ENCODE data around the gene LRRC4.

LRRC4 gene

DNA sequence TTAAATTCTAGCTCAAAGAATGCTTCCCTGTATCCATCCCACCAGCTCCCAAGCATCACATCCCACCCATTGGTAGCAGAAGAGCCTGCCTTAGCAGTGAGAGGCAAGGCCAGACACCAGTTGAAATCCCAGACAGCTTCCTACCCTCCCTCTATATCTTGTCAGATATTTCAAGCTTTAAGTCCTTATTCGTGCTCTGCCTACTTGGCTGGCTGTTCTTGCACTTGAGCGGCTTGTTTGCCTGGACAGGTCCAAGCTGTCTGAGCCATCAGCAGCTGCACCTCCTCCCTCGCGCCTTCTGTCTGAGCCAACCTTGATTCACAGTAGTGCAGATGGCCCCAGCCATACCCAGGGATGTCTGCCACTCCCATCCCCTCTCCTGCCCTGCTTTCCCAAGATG lies 16.4 kb downstream of the LRRC4 start:
- H3K4me1 ChIP-seq (ENCODE audit: control insufficient read depth, insufficient read depth, low read length): no peaks in the 10 kb centered on the region; the same call in 1 of the 2 replicates
- H3K27ac ChIP-seq (ENCODE audit: extremely low read depth, low read depth, low read length): no peak overlapping the region
- H3K9me3 ChIP-seq (ENCODE audit: control insufficient read depth, insufficient read depth, low read depth, low read length): no peaks in the 10 kb centered on the region
- H3K4me3 ChIP-seq (ENCODE audit: low read depth, low read length): no peak overlapping the region
- H3K36me3 ChIP-seq (ENCODE audit: control insufficient read depth in 2 of 2, insufficient read depth in 1 of 2, low read length in 2 of 2): peaks cover 0 to 10% of the 10 kb centered on the region in 2 experiments; a peak in 1 of 3 replicates
- TF ChIP-seq SALL2 (tag by site-specific recombination; IDR thresholded peaks at IDR 0.05; ENCODE audit: borderline replicate concordance): no peak
- TF ChIP-seq, protein P1, sequence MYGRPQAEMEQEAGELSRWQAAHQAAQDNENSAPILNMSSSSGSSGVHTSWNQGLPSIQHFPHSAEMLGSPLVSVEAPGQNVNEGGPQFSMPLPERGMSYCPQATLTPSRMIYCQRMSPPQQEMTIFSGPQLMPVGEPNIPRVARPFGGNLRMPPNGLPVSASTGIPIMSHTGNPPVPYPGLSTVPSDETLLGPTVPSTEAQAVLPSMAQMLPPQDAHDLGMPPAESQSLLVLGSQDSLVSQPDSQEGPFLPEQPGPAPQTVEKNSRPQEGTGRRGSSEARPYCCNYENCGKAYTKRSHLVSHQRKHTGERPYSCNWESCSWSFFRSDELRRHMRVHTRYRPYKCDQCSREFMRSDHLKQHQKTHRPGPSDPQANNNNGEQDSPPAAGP (tag by site-specific recombination; IDR thresholded peaks at IDR 0.05): no peak
- no peak for TF ChIP-seq ZNF221 (tag by site-specific recombination; IDR thresholded peaks at IDR 0.05; ENCODE audit: borderline replicate concordance)
- no peak for TF ChIP-seq ZNF112 (tag by site-specific recombination; IDR thresholded peaks at IDR 0.05)
- no peak for TF ChIP-seq ZNF837 (tag by site-specific recombination; IDR thresholded peaks at IDR 0.05)
- TF ChIP-seq ZNF529 (tag by site-specific recombination; IDR thresholded peaks at IDR 0.05; ENCODE audit: insufficient replicate concordance): no peak
- TF ChIP-seq ZNF610 (tag by site-specific recombination; IDR thresholded peaks at IDR 0.05; ENCODE audit: borderline replicate concordance): no peak
- TF ChIP-seq RBAK (tag by site-specific recombination; IDR thresholded peaks at IDR 0.05): no peak
- no peak for TF ChIP-seq OSR2 (tag by site-specific recombination; IDR thresholded peaks at IDR 0.05)
- TF ChIP-seq, protein P2, sequence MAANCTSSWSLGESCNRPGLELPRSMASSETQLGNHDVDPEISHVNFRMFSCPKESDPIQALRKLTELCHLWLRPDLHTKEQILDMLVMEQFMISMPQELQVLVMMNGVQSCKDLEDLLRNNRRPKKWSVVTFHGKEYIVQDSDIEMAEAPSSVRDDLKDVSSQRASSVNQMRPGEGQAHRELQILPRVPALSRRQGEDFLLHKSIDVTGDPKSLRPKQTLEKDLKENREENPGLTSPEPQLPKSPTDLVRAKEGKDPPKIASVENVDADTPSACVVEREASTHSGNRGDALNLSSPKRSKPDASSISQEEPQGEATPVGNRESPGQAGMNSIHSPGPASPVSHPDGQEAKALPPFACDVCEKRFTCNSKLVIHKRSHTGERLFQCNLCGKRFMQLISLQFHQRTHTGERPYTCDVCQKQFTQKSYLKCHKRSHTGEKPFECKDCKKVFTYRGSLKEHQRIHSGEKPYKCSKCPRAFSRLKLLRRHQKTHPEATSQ (tag by site-specific recombination; IDR thresholded peaks at IDR 0.05): no peak
- TF ChIP-seq, protein P3, sequence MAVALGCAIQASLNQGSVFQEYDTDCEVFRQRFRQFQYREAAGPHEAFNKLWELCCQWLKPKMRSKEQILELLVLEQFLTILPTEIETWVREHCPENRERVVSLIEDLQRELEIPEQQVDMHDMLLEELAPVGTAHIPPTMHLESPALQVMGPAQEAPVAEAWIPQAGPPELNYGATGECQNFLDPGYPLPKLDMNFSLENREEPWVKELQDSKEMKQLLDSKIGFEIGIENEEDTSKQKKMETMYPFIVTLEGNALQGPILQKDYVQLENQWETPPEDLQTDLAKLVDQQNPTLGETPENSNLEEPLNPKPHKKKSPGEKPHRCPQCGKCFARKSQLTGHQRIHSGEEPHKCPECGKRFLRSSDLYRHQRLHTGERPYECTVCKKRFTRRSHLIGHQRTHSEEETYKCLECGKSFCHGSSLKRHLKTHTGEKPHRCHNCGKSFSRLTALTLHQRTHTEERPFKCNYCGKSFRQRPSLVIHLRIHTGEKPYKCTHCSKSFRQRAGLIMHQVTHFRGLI (tag by site-specific recombination; IDR thresholded peaks at IDR 0.05): no peak
- TF ChIP-seq ZSCAN30 (tag by site-specific recombination; IDR thresholded peaks at IDR 0.05): no peak
- TF ChIP-seq ZNF555 (tag by site-specific recombination; conservative IDR thresholded peaks at IDR 0.05): no peak
- TF ChIP-seq, protein P4, sequence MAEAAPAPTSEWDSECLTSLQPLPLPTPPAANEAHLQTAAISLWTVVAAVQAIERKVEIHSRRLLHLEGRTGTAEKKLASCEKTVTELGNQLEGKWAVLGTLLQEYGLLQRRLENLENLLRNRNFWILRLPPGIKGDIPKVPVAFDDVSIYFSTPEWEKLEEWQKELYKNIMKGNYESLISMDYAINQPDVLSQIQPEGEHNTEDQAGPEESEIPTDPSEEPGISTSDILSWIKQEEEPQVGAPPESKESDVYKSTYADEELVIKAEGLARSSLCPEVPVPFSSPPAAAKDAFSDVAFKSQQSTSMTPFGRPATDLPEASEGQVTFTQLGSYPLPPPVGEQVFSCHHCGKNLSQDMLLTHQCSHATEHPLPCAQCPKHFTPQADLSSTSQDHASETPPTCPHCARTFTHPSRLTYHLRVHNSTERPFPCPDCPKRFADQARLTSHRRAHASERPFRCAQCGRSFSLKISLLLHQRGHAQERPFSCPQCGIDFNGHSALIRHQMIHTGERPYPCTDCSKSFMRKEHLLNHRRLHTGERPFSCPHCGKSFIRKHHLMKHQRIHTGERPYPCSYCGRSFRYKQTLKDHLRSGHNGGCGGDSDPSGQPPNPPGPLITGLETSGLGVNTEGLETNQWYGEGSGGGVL (tag by site-specific recombination; IDR thresholded peaks at IDR 0.05): no peak
- TF ChIP-seq, protein P5, sequence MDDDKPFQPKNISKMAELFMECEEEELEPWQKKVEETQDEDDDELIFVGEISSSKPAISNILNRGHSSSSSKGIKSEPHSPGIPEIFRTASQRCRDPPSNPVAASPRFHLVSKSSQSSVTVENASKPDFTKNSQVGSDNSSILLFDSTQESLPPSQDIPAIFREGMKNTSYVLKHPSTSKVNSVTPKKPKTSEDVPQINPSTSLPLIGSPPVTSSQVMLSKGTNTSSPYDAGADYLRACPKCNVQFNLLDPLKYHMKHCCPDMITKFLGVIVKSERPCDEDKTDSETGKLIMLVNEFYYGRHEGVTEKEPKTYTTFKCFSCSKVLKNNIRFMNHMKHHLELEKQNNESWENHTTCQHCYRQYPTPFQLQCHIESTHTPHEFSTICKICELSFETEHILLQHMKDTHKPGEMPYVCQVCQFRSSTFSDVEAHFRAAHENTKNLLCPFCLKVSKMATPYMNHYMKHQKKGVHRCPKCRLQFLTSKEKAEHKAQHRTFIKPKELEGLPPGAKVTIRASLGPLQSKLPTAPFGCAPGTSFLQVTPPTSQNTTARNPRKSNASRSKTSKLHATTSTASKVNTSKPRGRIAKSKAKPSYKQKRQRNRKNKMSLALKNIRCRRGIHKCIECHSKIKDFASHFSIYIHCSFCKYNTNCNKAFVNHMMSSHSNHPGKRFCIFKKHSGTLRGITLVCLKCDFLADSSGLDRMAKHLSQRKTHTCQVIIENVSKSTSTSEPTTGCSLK (tag by site-specific recombination; IDR thresholded peaks at IDR 0.05): no peak
- TF ChIP-seq, protein P6, sequence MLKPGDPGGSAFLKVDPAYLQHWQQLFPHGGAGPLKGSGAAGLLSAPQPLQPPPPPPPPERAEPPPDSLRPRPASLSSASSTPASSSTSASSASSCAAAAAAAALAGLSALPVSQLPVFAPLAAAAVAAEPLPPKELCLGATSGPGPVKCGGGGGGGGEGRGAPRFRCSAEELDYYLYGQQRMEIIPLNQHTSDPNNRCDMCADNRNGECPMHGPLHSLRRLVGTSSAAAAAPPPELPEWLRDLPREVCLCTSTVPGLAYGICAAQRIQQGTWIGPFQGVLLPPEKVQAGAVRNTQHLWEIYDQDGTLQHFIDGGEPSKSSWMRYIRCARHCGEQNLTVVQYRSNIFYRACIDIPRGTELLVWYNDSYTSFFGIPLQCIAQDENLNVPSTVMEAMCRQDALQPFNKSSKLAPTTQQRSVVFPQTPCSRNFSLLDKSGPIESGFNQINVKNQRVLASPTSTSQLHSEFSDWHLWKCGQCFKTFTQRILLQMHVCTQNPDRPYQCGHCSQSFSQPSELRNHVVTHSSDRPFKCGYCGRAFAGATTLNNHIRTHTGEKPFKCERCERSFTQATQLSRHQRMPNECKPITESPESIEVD (tag by site-specific recombination; IDR thresholded peaks at IDR 0.05): no peak
- no peak for TF ChIP-seq ZNF404 (tag by site-specific recombination; IDR thresholded peaks at IDR 0.05)
- CTCF ChIA-PET: no interaction called here
- POLR2A ChIA-PET: no interaction called here

Measured in HEK293 (cell line).